ENCODE data around the gene PTPMT1.
A peak's percentile ranks its signal among the peaks of the same experiment; 100 is the strongest.
"Not testable (repeated sequence)": the region's sequence is repeated elsewhere in the genome, so short reads cannot be mapped to it uniquely, and the experiment has no call there.

The PTPMT1 gene

DNA sequence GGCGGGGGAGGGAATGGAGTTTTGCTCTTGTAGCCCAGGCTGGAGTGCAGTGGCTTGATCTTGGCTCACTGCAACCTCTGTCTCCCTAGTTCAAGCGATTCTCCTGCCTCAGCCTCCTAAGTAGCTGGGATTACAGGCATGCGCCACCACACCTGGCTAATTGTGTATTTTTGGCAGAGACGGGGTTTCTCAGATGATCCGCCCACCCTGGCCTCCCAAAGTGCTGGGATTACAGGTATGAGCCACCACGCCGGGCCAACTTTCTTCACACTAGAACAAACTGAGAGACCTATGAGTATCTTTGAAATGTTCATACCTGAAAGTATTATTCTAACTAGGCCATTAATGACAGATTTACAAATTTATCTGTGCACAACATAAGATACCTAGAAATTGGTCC, 19.1 kb upstream of the PTPMT1 start:
- not testable (repeated sequence) for DNase-seq (ENCODE audit: low read depth in 2 of 2)

DNA sequence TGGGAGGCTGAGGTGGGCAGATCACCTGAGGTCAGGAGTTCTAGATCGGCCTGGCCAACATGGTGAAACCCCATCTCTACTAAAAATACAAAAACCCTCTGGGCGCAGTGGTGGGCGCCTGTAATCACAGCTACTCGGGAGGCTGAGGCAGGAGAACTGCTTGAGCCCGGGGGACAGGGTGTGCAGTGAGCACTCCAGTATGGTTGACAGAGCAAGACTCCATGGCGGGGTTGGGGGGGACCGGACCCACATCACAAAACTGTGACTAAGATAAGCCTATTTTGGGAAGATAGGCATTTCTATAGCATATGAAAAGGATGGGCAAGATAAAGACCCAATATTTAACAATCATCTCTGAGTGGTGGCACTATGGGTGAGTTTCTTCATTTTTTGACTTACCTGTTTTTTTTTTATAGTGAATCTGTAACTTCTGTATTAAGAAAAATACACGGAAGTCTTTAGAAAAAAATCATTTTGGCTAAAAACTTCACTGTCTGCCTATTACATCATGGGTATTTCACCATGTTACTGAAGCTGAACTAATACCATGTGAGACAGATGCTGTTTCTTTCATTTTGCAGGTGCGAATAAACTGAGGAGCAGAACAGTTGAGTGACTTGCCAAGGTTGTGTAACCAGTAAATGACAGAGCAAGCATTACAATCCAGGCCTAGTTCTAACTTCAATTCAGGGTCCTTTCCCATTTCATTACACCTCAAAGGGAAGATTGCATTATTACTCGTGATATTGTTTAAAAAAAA, 14.9 kb upstream of the PTPMT1 start:
- DNase-seq (ENCODE audit: low read depth in 2 of 2), result no peak

DNA sequence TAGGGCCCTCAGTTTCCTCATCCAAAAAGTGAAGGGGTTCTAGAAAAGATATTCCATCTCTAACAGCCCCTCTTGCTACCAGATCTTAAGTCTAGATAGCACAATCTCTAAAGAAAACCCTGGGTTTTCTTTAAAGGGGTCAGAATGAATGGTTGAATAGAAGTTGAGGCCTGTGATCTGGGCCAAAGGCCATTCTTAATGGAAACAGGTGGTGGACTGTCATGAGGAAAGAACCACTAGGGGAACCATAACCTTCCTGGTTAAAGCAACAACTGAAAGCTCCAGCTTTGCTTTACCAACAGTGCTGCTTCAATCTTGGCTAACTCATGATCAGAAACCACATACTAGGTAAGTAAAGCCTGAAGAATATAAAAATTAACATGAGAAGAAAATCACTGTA, 14.3 kb upstream of the PTPMT1 start:
- DNase-seq (ENCODE audit: low read depth in 2 of 2), result no peak

DNA sequence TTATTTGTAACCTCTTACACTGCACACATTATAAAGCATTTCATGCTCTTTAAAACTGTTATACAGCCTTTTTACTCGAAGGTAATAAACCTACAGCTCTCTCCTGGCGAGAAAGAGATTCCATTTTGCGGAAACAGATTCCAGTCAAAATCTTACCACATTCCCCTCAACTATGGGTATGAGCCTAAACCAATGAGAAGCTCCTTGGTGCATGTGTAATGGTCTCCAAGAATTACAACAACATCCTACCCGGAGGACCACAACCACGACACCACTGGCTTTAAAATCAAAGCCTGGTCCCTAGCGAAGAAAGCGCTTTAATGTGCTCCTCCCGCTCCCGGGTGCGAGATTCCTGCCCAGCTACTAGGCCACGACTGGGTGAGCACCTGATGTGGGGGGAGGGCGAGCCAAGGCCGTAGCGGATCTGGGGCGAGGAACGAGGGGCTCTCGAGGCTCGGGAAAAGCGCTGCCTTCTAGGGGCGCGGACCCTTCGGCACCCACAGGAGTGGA, 13.3 kb upstream of the PTPMT1 start:
- peak in 1 of 2 donors; percentile 9 for DNase-seq (ENCODE audit: low read depth in 2 of 2)

DNA sequence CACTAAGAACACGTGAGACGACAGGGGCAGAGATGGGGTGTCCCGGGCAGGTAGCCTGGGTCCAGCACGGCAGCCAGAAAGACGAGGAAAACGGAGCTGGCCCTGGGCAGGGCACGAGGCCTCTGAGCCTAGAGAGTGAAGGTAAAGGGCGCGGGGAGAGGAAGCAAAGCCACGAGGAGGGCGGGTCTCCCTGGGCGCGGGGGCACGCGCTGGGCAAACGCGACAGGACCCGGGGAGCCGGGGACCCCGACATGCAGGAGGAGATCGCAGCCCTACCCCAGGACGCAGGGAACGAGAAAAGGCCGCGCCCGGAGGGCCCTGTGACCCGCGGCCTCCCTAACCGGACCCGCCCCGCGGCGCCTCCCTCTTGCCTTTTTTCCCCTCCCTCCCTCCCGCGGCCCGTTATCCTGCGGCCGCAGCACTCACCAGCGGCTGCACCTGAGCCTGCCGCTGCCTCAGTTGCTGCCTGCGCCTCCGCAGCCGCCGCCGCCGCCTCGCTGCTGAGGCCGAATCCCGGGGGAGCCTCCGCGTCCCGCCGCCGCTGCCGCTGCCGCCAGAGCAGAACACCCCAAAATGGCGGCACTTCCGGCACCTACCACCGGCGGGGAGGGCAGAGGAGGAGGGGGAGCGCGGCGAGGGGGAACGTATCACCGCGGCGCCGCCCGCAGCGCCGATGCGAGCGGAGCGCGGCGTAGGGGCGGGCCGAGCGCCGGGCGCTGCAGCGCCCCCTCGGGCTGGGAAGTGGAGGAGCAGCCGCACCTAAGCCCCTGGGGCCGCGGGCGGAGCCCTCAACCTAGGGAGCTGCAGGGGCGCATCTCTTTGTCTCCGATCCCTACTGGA, 12.6 kb upstream of the PTPMT1 start, which contains the start of gene CELF1:
CELF1 (minus strand) TSS at position 567 of the 840 bp plus-strand sequence. CDS start 53,609 bp downstream, outside the sequence.
- DNase-seq (ENCODE audit: low read depth in 2 of 2), result peak; percentile 88 to 89

DNA sequence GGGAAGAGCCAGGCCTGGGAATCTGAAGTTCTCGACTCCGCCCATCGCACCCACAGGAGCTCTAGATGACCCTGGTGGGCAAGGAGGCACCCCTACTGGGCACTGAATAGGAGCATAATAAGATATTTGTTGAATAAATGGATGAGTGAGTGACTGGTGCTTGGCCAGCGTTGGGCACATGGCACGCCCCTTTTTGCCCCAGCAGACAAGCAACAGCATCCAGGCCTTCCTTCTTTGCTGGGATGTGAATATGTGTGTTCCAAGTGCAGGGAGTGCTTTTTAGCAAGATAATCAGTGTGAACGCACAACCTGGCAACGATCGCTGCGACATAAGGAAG, 12.0 kb upstream of the PTPMT1 start:
- peak in 1 of 2 donors; percentile 26 for DNase-seq (ENCODE audit: low read depth in 2 of 2)

DNA sequence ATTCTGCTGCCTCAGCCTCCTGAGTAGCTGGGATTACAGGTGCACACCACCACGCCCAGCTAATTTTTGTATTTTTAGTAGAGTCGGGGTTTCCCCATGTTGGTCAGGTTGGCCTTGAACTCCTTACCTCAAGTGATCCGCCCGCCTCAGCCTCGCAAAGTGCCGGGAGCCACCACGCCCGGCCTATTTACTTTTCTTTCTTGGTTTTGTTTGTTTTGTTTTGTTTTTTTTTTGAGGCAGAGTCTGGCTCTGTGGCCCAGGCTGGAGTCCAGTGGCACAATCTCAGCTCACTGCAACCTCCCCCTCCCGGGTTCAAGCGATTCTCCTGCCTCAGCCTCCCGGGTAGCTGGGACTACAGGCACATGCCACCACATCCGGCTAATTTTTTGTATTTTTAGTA, 8.4 kb upstream of the PTPMT1 start:
- not testable (repeated sequence) for DNase-seq (ENCODE audit: low read depth in 2 of 2)

DNA sequence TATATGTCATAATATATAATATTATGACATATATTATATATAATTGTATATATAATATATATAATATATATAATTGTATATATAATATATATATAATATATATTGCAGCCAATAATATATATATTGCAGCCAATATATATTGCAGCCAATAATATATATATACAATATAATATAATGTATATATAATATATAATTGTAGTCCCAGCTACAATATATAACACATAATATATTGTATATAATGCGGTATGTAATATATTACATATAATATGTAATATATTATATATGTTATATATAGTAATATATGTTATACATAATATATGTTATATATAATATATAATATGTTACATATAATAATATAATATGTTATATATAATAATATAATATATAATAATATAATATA, 6.7 kb upstream of the PTPMT1 start:
- DNase-seq (ENCODE audit: low read depth in 2 of 2), result no peak

DNA sequence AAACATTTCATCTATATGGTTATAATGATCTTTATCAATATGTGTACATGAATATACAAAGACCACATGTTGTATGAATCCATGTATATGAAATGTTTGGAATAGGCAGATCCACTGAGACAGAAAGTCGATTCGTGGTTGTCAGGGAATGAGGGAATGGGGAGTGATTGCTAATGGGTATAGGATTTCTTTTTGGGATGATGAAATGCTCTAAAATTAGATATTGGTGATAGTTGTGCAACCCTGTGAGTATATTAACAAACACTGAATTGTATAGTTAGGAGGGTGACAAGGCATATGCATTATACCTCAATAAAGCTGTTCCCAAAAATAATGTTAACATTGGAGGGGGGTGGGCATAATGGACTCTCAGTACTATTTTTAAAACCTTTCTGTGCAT, 5.0 kb upstream of the PTPMT1 start:
- no peak for DNase-seq (ENCODE audit: low read depth in 2 of 2)

DNA sequence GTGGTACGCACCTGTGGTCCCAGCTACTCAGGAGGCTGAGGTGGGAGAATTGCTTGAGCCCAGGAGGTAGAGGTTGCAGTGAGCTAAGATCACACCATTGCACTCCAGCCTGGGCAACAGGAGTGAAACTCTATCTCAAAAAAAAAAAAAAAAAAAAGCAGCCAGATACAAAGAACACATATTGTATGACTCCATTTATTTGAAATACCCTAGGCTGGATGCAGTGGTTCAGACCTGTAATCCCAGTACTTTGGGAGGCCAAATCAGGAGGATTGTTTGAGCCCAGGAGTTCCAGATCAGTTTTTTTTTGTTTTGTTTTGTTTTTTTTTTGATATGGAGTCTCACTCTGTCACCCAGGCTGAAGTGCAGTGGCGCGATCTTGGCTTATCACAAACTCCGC, 3.0 kb upstream of the PTPMT1 start:
- DNase-seq (ENCODE audit: low read depth in 2 of 2), result not testable (repeated sequence)

DNA sequence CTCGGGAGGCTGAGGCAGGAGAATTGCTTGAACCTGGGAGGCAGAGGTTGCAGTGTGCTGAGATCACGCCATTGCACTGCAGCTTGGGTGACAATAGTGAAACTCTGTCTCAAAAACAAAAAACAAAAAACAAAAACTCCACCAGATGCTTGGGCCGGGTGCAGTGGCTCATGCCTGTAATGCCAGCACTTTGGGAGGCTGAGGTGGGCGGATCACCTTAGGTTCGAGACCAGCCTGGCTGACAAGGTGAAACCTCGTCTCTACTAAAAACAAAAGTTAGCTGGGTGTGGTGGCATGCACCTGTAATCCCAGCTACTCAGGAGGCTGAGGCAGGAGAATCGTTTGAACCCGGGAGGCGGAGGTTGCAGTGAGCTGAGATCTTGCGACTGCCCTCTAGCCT, 1.0 kb upstream of the PTPMT1 start:
- DNase-seq (ENCODE audit: low read depth in 2 of 2), result not testable (repeated sequence)

DNA sequence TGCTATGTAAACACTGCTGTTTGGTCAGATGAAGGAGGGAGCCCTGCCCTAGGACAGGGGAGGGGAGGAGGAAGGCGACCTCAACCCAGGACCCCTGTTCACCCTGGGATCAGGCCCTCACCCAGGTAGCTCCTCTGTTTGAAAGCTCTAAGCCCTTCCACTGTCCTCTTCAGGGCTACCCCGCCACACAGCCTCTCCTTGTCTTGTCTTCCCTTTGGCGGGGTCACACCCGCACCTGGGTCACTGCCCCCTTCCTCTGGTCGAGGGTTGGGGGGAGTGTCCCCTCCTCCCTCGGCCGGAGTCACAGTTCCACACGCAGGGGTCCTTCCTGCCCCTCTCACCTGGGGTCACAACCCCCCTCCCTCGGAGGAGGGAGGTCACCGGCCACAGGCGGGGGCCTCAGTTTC, 463 bp upstream of the PTPMT1 start:
- no peak for DNase-seq (ENCODE audit: low read depth in 2 of 2)

DNA sequence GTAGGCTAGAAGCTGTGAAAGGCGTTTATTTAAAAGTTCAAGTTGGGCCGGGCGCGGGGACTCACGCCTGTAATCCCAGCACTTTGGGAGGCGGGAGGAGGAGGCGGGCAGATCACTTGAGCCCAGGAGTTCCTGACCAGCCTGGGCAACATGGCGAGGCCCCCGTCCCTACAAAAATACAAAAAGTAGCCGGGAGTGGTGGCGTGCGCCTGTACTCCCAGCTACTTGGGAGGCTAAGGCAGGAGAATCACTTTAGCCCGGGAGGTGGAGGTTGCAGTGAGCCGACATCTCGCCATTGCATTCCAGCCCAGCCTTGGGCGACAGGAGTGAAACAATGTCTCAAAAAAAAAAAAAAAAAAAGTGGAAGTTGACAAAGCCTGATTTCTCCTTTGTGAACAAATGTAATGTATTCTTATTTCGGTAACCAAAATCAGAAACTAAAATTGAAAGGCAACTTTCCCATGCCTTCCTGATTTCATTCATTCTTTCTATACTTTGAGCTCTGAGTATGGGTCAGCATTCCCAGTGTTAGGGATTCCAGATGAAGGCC, 825 bp downstream of the PTPMT1 start:
- DNase-seq (ENCODE audit: low read depth in 2 of 2), result no peak

DNA sequence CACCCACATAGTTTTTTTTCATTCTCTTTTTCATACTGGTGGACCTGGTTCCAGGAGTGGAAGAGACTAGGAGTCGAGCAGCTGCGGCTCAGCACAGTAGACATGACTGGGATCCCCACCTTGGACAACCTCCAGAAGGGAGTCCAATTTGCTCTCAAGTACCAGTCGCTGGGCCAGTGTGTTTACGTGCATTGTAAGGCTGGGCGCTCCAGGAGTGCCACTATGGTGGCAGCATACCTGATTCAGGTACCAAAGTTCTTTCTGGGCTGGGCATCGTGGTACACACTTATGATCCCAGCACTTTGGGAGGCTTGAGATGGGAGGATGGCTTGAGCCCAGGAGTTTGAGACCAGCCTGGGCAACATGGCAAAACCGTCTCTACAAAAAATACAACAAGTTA, 4.2 kb downstream of the PTPMT1 start:
- no peak for DNase-seq (ENCODE audit: low read depth in 2 of 2)

DNA sequence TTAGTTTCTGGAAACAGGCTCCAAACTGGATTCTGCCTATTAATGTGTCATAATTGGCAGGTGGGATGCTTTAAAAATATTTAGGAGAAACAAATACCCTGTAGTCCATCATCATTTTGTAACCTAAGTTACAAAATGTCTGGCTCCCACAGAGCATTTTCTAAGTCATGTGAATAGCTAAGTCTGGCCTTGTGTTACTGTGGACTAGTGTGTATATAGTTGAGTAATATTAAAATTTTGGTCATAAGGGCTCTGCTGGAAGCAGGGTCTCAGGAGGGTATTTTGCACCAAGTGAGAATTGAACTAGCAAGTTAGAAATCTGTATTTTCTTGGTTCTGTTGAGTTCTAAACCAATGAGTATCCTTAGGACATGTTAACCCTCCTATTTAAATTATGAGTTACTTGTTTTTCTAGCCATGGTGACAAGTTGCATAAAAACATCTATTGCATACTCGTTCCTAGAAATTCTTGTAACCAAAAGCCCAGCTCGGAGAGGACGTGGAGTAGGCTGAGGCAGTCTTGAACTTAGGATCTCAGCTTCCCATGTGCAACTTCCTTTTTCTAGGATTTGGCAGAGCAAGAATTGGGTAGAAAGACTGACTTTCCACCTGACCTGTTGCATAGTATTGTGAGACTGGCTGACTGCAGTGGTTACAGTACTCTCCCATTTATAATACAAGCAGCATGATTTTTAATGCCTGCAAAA, 5.4 kb downstream of the PTPMT1 start:
- DNase-seq (ENCODE audit: low read depth in 2 of 2), result no peak

DNA sequence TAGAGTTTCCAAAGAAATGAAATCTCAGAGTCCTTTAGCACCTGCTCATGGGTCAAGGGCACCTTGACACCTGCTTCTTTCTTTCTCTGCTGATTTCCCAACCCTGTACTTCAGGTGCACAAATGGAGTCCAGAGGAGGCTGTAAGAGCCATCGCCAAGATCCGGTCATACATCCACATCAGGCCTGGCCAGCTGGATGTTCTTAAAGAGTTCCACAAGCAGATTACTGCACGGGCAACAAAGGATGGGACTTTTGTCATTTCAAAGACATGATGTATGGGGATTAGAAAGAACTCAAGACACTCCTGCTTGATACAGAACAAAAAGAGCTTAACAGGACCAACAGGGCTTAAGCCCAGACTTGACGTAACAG, 5.9 kb downstream of the PTPMT1 start:
- DNase-seq (ENCODE audit: low read depth in 2 of 2), result no peak

DNA sequence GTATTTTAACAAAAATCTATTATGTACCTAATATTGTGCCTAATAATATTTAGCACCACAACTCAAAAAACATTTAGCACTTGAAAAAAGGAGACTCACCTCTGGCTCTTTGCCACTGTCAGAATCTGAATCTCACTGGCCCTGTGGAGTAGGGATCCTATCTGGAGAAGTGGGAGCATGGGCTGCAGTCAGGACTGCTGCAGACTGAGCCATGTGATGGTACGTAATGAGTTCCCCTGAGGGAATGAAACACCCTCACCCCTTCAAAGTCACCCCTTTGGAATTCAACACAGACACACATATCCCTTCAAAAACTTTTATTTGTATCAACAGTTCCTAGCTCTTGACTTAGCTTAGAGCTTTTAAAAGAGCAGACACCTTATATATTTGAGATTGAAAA, 6.5 kb downstream of the PTPMT1 start:
- no peak for DNase-seq (ENCODE audit: low read depth in 2 of 2)

DNA sequence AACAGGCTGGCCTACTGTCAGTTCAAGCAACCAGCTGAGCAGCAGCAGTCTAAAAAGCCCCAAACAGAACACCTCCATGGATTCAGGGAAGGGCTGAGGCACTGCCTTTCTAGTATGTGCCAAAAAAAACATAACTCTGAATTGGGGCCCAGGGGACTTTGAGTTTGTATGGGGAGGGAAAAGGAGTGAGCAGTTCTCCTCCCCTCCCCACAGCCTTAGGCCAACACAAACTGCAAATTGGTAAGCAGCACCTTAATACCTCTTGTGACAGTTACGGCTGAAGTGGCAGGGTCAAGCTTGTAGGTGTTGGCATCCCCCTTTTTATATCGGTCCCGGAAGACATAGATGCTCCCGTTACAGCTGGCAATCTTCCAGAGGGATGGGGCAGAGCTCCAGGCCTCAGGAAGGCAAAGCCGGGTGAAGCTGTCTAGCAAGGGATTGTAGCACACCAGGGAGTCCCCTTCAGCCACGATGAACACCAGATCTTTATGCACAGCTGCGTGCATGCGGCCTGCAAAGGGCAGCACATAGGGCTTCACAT, 7.4 kb downstream of the PTPMT1 start:
- no peak for DNase-seq (ENCODE audit: low read depth in 2 of 2)

DNA sequence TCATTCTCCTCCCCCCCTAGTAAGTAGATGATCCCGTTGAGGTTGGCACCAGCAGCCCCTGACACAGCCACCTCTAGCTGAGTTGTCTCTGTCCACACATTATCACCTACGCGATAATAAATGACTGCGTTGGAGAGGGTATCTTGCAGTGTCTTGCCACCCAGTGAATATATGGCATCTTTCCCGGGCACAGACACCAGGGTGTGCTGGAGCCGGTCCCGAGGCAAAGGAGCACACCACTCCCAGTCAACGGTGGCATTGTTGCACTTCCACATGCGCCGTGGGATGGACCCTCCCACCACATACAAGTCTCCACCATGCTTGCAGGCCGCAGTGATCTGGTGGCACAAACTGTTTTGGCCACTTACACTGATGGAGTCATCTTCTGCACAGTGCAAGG, 7.9 kb downstream of the PTPMT1 start:
- no peak for DNase-seq (ENCODE audit: low read depth in 2 of 2)

DNA sequence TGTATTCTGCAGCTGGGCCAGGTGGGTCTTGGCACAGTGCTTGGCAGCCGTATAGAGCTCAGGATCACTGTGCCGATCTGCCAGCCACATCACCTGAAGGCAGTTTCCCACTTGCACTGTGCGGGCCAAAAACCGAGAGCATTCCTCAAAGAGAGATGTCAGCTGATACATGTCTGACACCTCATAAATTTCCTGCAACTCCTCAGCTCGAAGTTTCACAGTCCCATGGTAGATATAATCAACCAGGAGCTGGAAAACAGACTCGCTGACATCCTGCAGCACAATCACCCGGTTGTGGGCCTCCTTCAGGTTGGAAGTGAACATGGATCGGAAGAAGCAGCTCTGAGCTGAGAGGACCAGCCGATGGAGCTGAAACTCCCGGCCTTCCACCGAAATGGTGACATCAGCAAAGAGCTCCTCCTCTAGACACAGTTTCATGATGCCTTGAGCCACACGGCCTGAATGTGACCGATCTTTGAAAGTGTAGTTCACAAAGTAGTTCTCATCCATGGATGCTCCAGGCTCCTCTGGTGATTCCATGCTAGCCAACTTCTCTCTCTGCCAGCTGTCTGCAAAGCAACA, 12.2 kb downstream of the PTPMT1 start:
- DNase-seq (ENCODE audit: low read depth in 2 of 2), result no peak

Data from stimulated activated CD8-positive, alpha-beta memory T cell treated with anti-CD3 and anti-CD28 coated beads, Interleukin-15, amount 100 ng/mL, for 48 hours (primary cell).